HEK293 (cell line): ENCODE results near the gene TUFM.
A peak's percentile ranks its signal among the peaks of the same experiment; 100 is the strongest.

Experiments
- GLIS1 ChIP-seq: fragments of 450-650 bp; formaldehyde crosslinking; IDR thresholded peaks from 2 replicates; pipeline ENCODE4 v1.5.1; 2016; ENCODE audit warnings: missing biosample characterization, missing genetic modification characterization
- IKZF3 ChIP-seq: fragments of 450-650 bp; IDR thresholded peaks from 2 replicates; pipeline ENCODE4 v1.5.0; 2018; ENCODE audit warnings: missing biosample characterization, mild to moderate bottlenecking, missing genetic modification characterization, moderate library complexity
- SALL2 ChIP-seq: fragments of 450-650 bp; formaldehyde crosslinking; IDR thresholded peaks from 2 replicates; pipeline ENCODE4 v1.5.0; 2017; ENCODE audit warnings: missing biosample characterization, mild to moderate bottlenecking, missing genetic modification characterization, borderline replicate concordance
- SCRT2 ChIP-seq: fragments of 450-650 bp; formaldehyde crosslinking; IDR thresholded peaks from 2 replicates; pipeline ENCODE4 v1.5.1; 2016; ENCODE audit warnings: missing biosample characterization, missing genetic modification characterization
- SP7 ChIP-seq: fragments of 450-650 bp; formaldehyde crosslinking; IDR thresholded peaks from 2 replicates; pipeline ENCODE4 v1.5.1; 2016; ENCODE audit warnings: missing biosample characterization, missing genetic modification characterization
- TRIM28 ChIP-seq: IDR thresholded peaks from 2 replicates; pipeline ENCODE4 v1.6.1; 2011; ENCODE audit warnings: low read length, control low read depth, borderline replicate concordance
- ZFP69B ChIP-seq: fragments of 450-650 bp; formaldehyde crosslinking; IDR thresholded peaks from 2 replicates; pipeline ENCODE4 v1.5.1; 2016; ENCODE audit warnings: missing biosample characterization, missing genetic modification characterization
- ZNF121 ChIP-seq: fragments of 450-650 bp; formaldehyde crosslinking; IDR thresholded peaks from 2 replicates; pipeline ENCODE4 v1.5.1; 2016; ENCODE audit warnings: missing biosample characterization, missing genetic modification characterization
- ZNF214 ChIP-seq: fragments of 450-650 bp; formaldehyde crosslinking; IDR thresholded peaks from 2 replicates; pipeline ENCODE4 v1.5.1; 2017; ENCODE audit warnings: missing biosample characterization, mild to moderate bottlenecking, missing genetic modification characterization, borderline replicate concordance
- ZNF23 ChIP-seq: fragments of 450-650 bp; formaldehyde crosslinking; IDR thresholded peaks from 2 replicates; pipeline ENCODE4 v1.5.1; 2016; ENCODE audit warnings: missing biosample characterization, missing genetic modification characterization, borderline replicate concordance
- ZNF248 ChIP-seq: fragments of 450-650 bp; formaldehyde crosslinking; IDR thresholded peaks from 2 replicates; pipeline ENCODE4 v1.5.1; 2017; ENCODE audit warnings: missing biosample characterization, missing genetic modification characterization
- ZNF335 ChIP-seq: fragments of 450-650 bp; formaldehyde crosslinking; conservative IDR thresholded peaks from 2 replicates; pipeline ENCODE4 v1.5.1; 2016; ENCODE audit warnings: missing biosample characterization, missing genetic modification characterization
- ZNF350 ChIP-seq: fragments of 450-650 bp; formaldehyde crosslinking; IDR thresholded peaks from 2 replicates; pipeline ENCODE4 v1.5.0; 2017; ENCODE audit warnings: missing biosample characterization, mild to moderate bottlenecking, missing genetic modification characterization
- ZNF394 ChIP-seq: fragments of 450-650 bp; formaldehyde crosslinking; IDR thresholded peaks from 2 replicates; pipeline ENCODE4 v1.5.1; 2016; ENCODE audit warnings: missing biosample characterization, missing genetic modification characterization, mild to moderate bottlenecking, moderate library complexity, borderline replicate concordance
- ZNF404 ChIP-seq: fragments of 450-650 bp; formaldehyde crosslinking; IDR thresholded peaks from 2 replicates; pipeline ENCODE4 v1.5.1; 2017; ENCODE audit warnings: missing biosample characterization, missing genetic modification characterization
- ZNF423 ChIP-seq: fragments of 450-650 bp; formaldehyde crosslinking; IDR thresholded peaks from 2 replicates; pipeline ENCODE4 v1.5.1; 2016; ENCODE audit warnings: missing biosample characterization, missing genetic modification characterization
- ZNF529 ChIP-seq: fragments of 450-650 bp; formaldehyde crosslinking; IDR thresholded peaks from 2 replicates; pipeline ENCODE4 v1.5.1; 2017; ENCODE audit warnings: missing genetic modification characterization, missing biosample characterization; ENCODE audit not compliant: insufficient replicate concordance
- ZNF571 ChIP-seq: fragments of 450-650 bp; formaldehyde crosslinking; IDR thresholded peaks from 2 replicates; pipeline ENCODE4 v1.5.0; 2017; ENCODE audit warnings: missing biosample characterization, missing genetic modification characterization
- ZNF623 ChIP-seq: fragments of 450-650 bp; formaldehyde crosslinking; IDR thresholded peaks from 2 replicates; pipeline ENCODE4 v1.5.1; 2016; ENCODE audit warnings: missing biosample characterization, missing genetic modification characterization
- ZNF76 ChIP-seq: fragments of 450-650 bp; formaldehyde crosslinking; IDR thresholded peaks from 2 replicates; pipeline ENCODE4; 2016; ENCODE audit warnings: low read depth, missing biosample characterization, missing genetic modification characterization, borderline replicate concordance
- ZNF777 ChIP-seq: fragments of 450-650 bp; formaldehyde crosslinking; IDR thresholded peaks from 2 replicates; pipeline ENCODE4 v1.5.1; 2017; ENCODE audit warnings: missing biosample characterization, missing genetic modification characterization, borderline replicate concordance
- ZSCAN23 ChIP-seq: fragments of 450-650 bp; formaldehyde crosslinking; IDR thresholded peaks from 2 replicates; pipeline ENCODE4 v1.5.1; 2016; ENCODE audit warnings: missing biosample characterization, missing genetic modification characterization
- ZSCAN30 ChIP-seq: fragments of 450-650 bp; IDR thresholded peaks from 2 replicates; pipeline ENCODE4 v1.5.1; 2018; ENCODE audit warnings: missing biosample characterization, mild to moderate bottlenecking, missing genetic modification characterization, moderate library complexity
- TF ChIP-seq, protein P1 (sequence below): fragments of 450-650 bp; formaldehyde crosslinking; IDR thresholded peaks from 2 replicates; pipeline ENCODE4 v1.5.1; 2016; ENCODE audit warnings: missing biosample characterization, missing genetic modification characterization
- TF ChIP-seq, protein P2 (sequence below): fragments of 450-650 bp; formaldehyde crosslinking; IDR thresholded peaks from 2 replicates; pipeline ENCODE4 v1.5.1; 2016; ENCODE audit warnings: missing biosample characterization, missing genetic modification characterization, borderline replicate concordance
- TF ChIP-seq, protein P3 (sequence below): fragments of 450-650 bp; formaldehyde crosslinking; IDR thresholded peaks from 2 replicates; pipeline ENCODE4 v1.5.1; 2017; ENCODE audit warnings: missing biosample characterization, mild to moderate bottlenecking, missing genetic modification characterization, moderate library complexity
- TF ChIP-seq, protein P4 (sequence below): fragments of 450-650 bp; formaldehyde crosslinking; conservative IDR thresholded peaks from 2 replicates; pipeline ENCODE4 v1.5.1; 2016; ENCODE audit warnings: low read depth, missing biosample characterization, missing genetic modification characterization

Gene TUFM

DNA sequence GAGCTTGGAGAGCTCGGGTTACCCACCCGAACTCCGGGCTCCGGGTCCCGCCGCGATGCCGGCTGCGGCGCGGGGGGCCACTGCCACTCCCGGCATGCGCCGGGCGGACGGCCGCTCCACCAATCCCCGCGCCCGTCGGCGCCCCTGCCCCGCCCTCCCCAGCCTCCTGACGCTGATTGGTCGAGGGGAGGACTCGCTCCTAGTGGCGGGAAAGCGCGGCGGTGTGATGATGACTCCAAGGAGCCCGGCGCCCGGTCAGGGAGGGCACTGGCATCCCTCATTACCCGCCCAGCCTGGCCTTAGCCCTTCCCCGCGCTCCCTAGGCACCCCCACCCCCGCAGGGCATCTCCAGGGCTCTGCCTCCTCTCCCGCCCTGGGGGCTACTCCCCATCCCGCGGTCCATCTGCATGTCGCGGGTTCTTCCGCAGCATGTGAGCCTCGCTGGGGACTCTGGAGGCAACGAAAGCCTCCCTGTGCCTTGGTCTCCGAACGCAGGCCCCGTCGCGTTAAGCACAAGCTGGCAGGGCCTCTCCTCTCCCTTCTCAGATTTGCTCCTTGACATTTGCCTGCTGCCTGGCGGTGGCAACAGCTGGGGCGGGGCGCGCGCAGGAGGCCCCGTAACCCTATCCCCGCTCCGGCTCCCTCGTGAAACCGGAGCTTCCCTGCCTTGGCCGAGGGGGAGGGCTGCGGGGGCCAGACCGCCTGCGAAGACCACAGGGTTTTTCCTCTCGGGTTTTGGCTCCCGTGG lies 33.9 kb upstream of the TUFM start (continued):
- TF ChIP-seq ZNF571 (tag by site-specific recombination) (no peak), ZNF76 (tag by site-specific recombination) (peak; percentile 66; the same call in 1 of the 2 replicates), TRIM28 (no peak), ZNF121 (tag by site-specific recombination) (no peak), ZNF335 (tag by site-specific recombination) (peak; percentile 89), GLIS1 (peak; percentile 99), SCRT2 (tag by site-specific recombination) (peak; percentile 86), ZNF394 (tag by site-specific recombination) (no peak), ZSCAN30 (tag by site-specific recombination) (no peak), SALL2 (tag by site-specific recombination) (no peak), ZNF248 (tag by site-specific recombination) (no peak), ZNF529 (tag by site-specific recombination) (no peak), ZNF214 (tag by site-specific recombination) (no peak), ZNF777 (tag by site-specific recombination) (0 out of 2 replicates have a peak, but pooled peaks have one; percentile 38), SP7 (tag by site-specific recombination) (peak; percentile 87), ZNF623 (no peak), ZNF23 (no peak), ZNF404 (tag by site-specific recombination) (no peak), ZFP69B (tag by site-specific recombination) (peak; percentile 47), ZNF423 (tag by site-specific recombination) (no peak), IKZF3 (tag by site-specific recombination) (peak; percentile 81), ZSCAN23 (peak; percentile 65; the same call in 1 of the 2 replicates), ZNF350 (tag by site-specific recombination) (no peak)
- TF ChIP-seq, protein P1, sequence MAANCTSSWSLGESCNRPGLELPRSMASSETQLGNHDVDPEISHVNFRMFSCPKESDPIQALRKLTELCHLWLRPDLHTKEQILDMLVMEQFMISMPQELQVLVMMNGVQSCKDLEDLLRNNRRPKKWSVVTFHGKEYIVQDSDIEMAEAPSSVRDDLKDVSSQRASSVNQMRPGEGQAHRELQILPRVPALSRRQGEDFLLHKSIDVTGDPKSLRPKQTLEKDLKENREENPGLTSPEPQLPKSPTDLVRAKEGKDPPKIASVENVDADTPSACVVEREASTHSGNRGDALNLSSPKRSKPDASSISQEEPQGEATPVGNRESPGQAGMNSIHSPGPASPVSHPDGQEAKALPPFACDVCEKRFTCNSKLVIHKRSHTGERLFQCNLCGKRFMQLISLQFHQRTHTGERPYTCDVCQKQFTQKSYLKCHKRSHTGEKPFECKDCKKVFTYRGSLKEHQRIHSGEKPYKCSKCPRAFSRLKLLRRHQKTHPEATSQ, result no peak
- TF ChIP-seq, protein P2, sequence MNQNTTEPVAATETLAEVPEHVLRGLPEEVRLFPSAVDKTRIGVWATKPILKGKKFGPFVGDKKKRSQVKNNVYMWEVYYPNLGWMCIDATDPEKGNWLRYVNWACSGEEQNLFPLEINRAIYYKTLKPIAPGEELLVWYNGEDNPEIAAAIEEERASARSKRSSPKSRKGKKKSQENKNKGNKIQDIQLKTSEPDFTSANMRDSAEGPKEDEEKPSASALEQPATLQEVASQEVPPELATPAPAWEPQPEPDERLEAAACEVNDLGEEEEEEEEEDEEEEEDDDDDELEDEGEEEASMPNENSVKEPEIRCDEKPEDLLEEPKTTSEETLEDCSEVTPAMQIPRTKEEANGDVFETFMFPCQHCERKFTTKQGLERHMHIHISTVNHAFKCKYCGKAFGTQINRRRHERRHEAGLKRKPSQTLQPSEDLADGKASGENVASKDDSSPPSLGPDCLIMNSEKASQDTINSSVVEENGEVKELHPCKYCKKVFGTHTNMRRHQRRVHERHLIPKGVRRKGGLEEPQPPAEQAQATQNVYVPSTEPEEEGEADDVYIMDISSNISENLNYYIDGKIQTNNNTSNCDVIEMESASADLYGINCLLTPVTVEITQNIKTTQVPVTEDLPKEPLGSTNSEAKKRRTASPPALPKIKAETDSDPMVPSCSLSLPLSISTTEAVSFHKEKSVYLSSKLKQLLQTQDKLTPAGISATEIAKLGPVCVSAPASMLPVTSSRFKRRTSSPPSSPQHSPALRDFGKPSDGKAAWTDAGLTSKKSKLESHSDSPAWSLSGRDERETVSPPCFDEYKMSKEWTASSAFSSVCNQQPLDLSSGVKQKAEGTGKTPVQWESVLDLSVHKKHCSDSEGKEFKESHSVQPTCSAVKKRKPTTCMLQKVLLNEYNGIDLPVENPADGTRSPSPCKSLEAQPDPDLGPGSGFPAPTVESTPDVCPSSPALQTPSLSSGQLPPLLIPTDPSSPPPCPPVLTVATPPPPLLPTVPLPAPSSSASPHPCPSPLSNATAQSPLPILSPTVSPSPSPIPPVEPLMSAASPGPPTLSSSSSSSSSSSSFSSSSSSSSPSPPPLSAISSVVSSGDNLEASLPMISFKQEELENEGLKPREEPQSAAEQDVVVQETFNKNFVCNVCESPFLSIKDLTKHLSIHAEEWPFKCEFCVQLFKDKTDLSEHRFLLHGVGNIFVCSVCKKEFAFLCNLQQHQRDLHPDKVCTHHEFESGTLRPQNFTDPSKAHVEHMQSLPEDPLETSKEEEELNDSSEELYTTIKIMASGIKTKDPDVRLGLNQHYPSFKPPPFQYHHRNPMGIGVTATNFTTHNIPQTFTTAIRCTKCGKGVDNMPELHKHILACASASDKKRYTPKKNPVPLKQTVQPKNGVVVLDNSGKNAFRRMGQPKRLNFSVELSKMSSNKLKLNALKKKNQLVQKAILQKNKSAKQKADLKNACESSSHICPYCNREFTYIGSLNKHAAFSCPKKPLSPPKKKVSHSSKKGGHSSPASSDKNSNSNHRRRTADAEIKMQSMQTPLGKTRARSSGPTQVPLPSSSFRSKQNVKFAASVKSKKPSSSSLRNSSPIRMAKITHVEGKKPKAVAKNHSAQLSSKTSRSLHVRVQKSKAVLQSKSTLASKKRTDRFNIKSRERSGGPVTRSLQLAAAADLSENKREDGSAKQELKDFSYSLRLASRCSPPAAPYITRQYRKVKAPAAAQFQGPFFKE (tag by site-specific recombination), result no peak
- TF ChIP-seq, protein P3, sequence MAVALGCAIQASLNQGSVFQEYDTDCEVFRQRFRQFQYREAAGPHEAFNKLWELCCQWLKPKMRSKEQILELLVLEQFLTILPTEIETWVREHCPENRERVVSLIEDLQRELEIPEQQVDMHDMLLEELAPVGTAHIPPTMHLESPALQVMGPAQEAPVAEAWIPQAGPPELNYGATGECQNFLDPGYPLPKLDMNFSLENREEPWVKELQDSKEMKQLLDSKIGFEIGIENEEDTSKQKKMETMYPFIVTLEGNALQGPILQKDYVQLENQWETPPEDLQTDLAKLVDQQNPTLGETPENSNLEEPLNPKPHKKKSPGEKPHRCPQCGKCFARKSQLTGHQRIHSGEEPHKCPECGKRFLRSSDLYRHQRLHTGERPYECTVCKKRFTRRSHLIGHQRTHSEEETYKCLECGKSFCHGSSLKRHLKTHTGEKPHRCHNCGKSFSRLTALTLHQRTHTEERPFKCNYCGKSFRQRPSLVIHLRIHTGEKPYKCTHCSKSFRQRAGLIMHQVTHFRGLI (tag by site-specific recombination), result peak; percentile 29; the same call in 1 of the 2 replicates
- TF ChIP-seq, protein P4, sequence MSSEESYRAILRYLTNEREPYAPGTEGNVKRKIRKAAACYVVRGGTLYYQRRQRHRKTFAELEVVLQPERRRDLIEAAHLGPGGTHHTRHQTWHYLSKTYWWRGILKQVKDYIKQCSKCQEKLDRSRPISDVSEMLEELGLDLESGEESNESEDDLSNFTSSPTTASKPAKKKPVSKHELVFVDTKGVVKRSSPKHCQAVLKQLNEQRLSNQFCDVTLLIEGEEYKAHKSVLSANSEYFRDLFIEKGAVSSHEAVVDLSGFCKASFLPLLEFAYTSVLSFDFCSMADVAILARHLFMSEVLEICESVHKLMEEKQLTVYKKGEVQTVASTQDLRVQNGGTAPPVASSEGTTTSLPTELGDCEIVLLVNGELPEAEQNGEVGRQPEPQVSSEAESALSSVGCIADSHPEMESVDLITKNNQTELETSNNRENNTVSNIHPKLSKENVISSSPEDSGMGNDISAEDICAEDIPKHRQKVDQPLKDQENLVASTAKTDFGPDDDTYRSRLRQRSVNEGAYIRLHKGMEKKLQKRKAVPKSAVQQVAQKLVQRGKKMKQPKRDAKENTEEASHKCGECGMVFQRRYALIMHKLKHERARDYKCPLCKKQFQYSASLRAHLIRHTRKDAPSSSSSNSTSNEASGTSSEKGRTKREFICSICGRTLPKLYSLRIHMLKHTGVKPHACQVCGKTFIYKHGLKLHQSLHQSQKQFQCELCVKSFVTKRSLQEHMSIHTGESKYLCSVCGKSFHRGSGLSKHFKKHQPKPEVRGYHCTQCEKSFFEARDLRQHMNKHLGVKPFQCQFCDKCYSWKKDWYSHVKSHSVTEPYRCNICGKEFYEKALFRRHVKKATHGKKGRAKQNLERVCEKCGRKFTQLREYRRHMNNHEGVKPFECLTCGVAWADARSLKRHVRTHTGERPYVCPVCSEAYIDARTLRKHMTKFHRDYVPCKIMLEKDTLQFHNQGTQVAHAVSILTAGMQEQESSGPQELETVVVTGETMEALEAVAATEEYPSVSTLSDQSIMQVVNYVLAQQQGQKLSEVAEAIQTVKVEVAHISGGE (tag by site-specific recombination), result no peak
